ENCODE results near the gene KLHL2.

KLHL2 gene

DNA sequence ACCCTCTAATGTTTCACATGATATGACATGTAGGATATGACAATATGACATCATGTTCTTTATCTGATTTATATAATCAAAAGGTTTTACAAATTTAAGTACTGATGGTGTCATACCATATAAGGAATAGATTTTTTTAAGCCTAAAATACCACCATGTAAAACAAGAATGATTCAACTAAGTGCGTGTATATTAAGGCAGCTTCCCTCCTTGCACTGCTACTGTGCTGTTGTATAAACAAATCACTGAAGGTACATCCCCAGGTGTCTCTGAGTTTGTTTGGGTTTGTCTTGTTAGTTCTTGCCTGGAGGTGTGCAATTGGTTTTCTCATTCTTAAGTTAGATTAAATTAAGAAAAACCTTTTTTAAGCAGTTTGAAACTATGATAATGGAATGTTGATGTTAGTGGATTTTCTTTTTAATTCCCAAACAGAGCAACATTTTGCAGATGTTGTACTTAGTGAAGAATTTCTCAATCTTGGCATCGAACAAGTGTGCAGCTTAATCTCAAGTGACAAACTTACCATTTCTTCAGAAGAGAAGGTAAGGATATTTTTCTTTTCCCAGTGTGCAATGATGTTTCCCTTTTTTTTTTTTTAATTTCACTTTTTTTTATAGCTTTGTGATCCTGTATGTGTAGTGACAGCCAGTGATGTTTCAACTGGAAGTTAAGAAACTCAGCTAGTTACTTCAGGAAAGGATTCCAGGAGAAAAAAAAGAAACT is 86.7 kb downstream of the KLHL2 start:
- TF ChIP-seq, protein P1, sequence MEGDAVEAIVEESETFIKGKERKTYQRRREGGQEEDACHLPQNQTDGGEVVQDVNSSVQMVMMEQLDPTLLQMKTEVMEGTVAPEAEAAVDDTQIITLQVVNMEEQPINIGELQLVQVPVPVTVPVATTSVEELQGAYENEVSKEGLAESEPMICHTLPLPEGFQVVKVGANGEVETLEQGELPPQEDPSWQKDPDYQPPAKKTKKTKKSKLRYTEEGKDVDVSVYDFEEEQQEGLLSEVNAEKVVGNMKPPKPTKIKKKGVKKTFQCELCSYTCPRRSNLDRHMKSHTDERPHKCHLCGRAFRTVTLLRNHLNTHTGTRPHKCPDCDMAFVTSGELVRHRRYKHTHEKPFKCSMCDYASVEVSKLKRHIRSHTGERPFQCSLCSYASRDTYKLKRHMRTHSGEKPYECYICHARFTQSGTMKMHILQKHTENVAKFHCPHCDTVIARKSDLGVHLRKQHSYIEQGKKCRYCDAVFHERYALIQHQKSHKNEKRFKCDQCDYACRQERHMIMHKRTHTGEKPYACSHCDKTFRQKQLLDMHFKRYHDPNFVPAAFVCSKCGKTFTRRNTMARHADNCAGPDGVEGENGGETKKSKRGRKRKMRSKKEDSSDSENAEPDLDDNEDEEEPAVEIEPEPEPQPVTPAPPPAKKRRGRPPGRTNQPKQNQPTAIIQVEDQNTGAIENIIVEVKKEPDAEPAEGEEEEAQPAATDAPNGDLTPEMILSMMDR (IDR thresholded peaks at IDR 0.05; ENCODE audit: low read depth, low read length) = no peak
- peak in 1 of 2 donors; percentile 12 for DNase-seq (ENCODE audit: low read depth in 2 of 2)
- no peak overlapping the region for H3K4me3 ChIP-seq (replicated peaks in 1 of 2; ENCODE audit: low read depth in 2 of 2, low read length in 2 of 2)

DNA sequence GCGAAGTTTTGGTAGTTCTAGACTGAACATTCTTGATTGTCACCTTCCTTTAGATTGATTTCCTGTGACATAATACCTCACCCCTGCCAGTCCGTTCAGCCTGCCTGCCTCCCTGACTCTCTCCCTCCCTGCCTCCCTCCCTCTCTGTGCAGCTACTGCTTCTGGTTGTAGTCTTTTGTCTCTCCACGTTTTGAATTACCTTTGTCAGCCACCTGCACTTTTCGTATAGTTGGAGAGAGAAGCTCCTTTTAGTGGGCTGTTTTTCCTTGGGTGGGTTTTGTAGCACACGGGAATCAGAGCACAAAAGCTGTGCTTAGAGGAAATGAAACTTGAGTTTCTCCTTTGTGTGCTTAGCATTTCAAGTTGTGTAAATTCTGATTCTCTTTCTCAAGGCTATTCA is 87.5 kb downstream of the KLHL2 start:
- no peak for DNase-seq (ENCODE audit: low read depth in 2 of 2)
- TF ChIP-seq, protein P1 (IDR thresholded peaks at IDR 0.05; ENCODE audit: low read depth, low read length) = no peak
- H3K4me3 ChIP-seq (replicated peaks in 1 of 2; ENCODE audit: low read depth in 2 of 2, low read length in 2 of 2) = no peak overlapping the region

DNA sequence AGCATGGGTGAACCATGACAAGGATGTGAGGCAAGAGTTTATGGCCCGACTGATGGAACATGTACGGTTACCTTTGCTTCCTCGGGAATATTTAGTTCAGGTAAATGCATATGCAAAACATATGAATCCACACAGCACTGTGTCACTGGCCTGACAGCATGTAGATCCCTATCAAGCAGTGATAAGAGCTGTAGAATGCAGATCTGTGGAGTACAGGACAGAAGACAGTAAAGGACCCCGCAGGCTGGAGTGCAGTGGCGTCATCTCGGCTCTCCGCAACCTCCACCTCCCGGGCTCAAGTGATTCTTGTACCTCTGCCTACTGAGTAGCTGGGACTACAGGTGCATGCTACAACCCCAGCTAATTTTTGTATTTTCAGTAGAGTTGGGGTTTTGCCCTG is 90.3 kb downstream of the KLHL2 start:
- no peak for DNase-seq (ENCODE audit: low read depth in 2 of 2)
- H3K4me3 ChIP-seq (replicated peaks in 1 of 2; ENCODE audit: low read depth in 2 of 2, low read length in 2 of 2) = no peak overlapping the region
- TF ChIP-seq, protein P1 (IDR thresholded peaks at IDR 0.05; ENCODE audit: low read depth, low read length) = no peak

DNA sequence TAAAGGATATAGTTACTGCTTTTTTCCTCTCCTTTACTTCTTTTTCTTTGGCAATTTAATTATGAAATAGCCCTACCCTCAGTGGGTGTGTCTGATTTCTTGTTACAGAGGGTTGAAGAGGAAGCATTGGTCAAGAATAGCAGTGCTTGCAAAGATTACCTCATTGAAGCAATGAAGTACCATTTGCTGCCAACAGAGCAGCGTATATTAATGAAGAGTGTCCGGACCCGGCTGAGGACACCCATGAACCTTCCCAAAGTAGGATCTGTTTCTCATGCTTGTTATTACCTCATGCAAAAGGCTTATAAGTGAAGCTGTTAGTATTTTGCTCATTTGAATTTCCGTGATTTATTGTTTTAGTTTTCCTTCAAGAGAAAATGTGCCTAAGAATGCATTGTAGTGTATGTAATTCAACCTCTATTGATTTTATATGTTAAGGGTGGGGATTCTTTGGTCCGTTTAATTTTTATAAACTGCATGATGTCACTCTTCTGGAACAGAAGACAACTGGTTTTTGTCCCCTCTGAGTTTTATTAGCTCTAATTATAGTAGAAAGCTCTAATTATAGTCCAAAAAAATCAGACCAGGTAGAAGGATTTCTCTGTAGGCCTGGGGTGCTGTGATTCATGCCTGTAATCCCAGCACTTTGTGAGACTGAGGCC is 92.2 kb downstream of the KLHL2 start:
- TF ChIP-seq, protein P1 (IDR thresholded peaks at IDR 0.05; ENCODE audit: low read depth, low read length) = no peak
- no peak overlapping the region for H3K4me3 ChIP-seq (replicated peaks in 1 of 2; ENCODE audit: low read depth in 2 of 2, low read length in 2 of 2)
- no peak for DNase-seq (ENCODE audit: low read depth in 2 of 2)

DNA sequence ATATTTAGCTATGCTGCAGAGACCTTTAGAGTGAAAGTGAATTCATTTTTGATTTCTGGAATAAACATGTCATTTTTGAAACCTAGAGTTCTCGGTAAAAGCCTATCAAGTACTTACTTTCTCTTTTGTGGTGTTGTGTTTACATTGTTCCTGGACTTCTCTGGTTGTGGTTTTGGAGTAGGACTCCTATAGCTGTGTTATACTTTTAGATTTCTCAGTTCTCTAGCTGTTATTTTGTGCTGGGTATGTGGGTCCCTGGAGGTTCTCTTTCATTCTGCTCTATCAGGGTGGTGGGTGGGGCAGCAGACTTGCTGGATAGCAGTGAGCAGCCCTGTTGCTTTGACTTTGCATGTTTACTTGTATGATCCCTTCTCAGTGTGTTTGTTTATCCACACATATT is 94.5 kb downstream of the KLHL2 start:
- DNase-seq (ENCODE audit: low read depth in 2 of 2) = peak; percentile 30 to 40

DNA sequence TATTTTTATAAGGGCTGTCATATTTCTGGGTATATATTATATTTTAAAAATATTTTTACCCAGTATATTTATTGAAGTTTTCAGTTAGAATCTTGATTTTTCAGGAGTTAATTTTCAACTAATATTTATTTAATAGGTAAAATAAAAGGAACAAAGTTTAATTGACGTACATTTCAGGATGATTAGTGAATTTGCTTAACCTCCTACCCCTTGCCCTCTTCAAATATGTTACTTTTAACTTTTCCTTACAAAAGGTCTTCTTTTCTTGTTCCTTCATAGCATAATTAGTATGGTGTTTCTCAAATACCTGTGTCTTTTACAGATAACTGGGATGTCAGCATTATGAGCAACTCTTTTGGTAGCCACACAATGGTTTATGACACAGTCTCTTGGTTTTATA is 95.3 kb downstream of the KLHL2 start:
- TF ChIP-seq, protein P1 (IDR thresholded peaks at IDR 0.05; ENCODE audit: low read depth, low read length) = no peak

More for the DNA sequence above, 94.5 kb downstream of the KLHL2 start:
- TF ChIP-seq, protein P1 (IDR thresholded peaks at IDR 0.05; ENCODE audit: low read depth, low read length) = no peak
- peak overlapping the region in 1 of 2 donors; percentile 34 for H3K4me3 ChIP-seq (replicated peaks in 1 of 2; ENCODE audit: low read depth in 2 of 2, low read length in 2 of 2)

More for the DNA sequence above, 95.3 kb downstream of the KLHL2 start:
- H3K4me3 ChIP-seq (replicated peaks in 1 of 2; ENCODE audit: low read depth in 2 of 2, low read length in 2 of 2) = no peak overlapping the region
- DNase-seq (ENCODE audit: low read depth in 2 of 2) = no peak
